Karpas-422 (cell line): ENCODE results near the gene IQSEC3. TPM values are rescaled to one million over a fixed set of nuclear protein-coding genes. Genes with fewer than 3 reads are reported as not detected.

ENCODE experiments used
- DNase-seq: peaks from one replicate; pipeline ENCODE4 v3.0.0-alpha.2; 2015
- H2AFZ ChIP-seq: fragments of 200-600 bp; sonication (generic); 2 replicates; pipeline ENCODE4 v1.6.1; 2014; ENCODE audit warnings: antibody characterized with exemption, low read length, mixed read lengths
- H3K27ac ChIP-seq: fragments of 200-600 bp; sonication (generic); 2 replicates; pipeline ENCODE4 v1.5.1; 2014; ENCODE audit warnings: mild to moderate bottlenecking, low read length, moderate library complexity
- H3K27me3 ChIP-seq: fragments of 200-600 bp; sonication (generic); 2 replicates; pipeline ENCODE4 v1.6.1; 2014; ENCODE audit warnings: low read length, mixed read lengths
- H3K36me3 ChIP-seq: fragments of 200-600 bp; sonication (generic); 2 replicates; pipeline ENCODE4 v1.6.1; 2014; ENCODE audit warnings: low read length, mixed read lengths; ENCODE audit not compliant: insufficient read depth
- H3K4me1 ChIP-seq: fragments of 200-600 bp; sonication (generic); 2 replicates; pipeline ENCODE4 v1.6.1; 2014; ENCODE audit warnings: mild to moderate bottlenecking, low read length, mixed read lengths
- H3K4me2 ChIP-seq: fragments of 200-600 bp; sonication (generic); 2 replicates; pipeline ENCODE4 v1.6.1; 2014; ENCODE audit warnings: low read length, low read depth, mild to moderate bottlenecking; ENCODE audit not compliant: poor library complexity, severe bottlenecking
- H3K4me3 ChIP-seq: fragments of 200-600 bp; sonication (generic); 2 replicates; pipeline ENCODE4 v1.5.1; 2014; ENCODE audit warnings: mild to moderate bottlenecking, antibody characterized with exemption, low read length, mixed read lengths
- H3K79me2 ChIP-seq: fragments of 200-600 bp; sonication (generic); 2 replicates; pipeline ENCODE4 v1.6.1; 2014; ENCODE audit warnings: mild to moderate bottlenecking, low read length, mixed read lengths
- H3K9ac ChIP-seq: fragments of 200-600 bp; sonication (generic); 2 replicates; pipeline ENCODE4 v1.6.0; 2014; ENCODE audit warnings: low read length
- H3K9me2 ChIP-seq: fragments of 200-600 bp; sonication (generic), shearing (Covaris generic); replicated peaks from 2 replicates; pipeline ENCODE4 v1.6.0; 2014; ENCODE audit warnings: mild to moderate bottlenecking, low read length, moderate library complexity; ENCODE audit not compliant: insufficient read depth
- H3K9me3 ChIP-seq: fragments of 300-700, 200-600 bp; sonication (generic); 2 replicates; pipeline ENCODE4 v1.6.1; 2014; ENCODE audit warnings: low read length, mixed read lengths
- H4K20me1 ChIP-seq: fragments of 200-600 bp; sonication (generic); 2 replicates; pipeline ENCODE4 v1.6.1; 2014; ENCODE audit warnings: mild to moderate bottlenecking, antibody characterized with exemption, low read length, low read depth; ENCODE audit not compliant: insufficient read depth
- total RNA-seq: library from RNA; depleted of rRNA; stranded (reverse); fragments of >200 nt; shearing (Covaris generic); gene quantifications from 2 replicates; pipeline ENCODE4 v1.2.3, GENCODE V29; 2014; ENCODE audit warnings: low replicate concordance

The IQSEC3 gene
- total RNA-seq, 1 experiment from 2014 or later: not detected

DNA sequence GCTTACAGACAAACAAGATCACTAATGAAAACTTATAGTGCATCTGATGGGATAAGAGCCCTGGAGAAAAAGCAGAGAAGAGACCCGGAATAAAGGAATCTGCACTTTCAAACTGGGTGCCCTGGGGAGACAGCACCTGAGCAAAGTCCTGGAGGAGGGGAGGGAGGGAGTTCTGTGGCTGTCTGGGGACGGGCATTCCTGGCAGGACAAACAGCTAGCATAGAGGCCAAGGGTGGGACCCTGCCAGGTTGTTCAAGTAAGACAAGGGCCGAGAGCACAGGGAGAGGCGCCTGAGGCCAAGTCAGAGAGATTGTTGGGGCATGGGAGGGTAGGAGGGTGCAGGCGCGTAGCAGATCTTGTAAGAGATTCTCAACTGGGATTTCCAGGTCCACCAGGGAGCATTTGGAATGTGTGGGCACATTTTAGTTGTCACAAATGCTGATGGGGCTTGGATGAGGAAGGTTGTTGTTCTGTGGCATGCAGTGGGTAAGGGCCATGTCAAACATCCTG, 14.2 kb downstream of the IQSEC3 start:
- H3K9me2 ChIP-seq: no peaks in the 10 kb centered on the region
- peaks cover 5% of the 10 kb centered on the region; the same call in 1 of the 2 replicates for H3K4me1 ChIP-seq
- H2AFZ ChIP-seq: no peak overlapping the region
- no peaks in the 10 kb centered on the region for H3K36me3 ChIP-seq
- no peak overlapping the region for H3K27ac ChIP-seq
- H3K9me3 ChIP-seq: no peaks in the 10 kb centered on the region
- no peak for DNase-seq
- no peak overlapping the region for H3K4me2 ChIP-seq
- no peaks in the 10 kb centered on the region for H4K20me1 ChIP-seq
- no peaks in the 10 kb centered on the region for H3K27me3 ChIP-seq
- H3K4me3 ChIP-seq: no peak overlapping the region
- H3K79me2 ChIP-seq: no peaks in the 10 kb centered on the region
- H3K9ac ChIP-seq: no peak overlapping the region

DNA sequence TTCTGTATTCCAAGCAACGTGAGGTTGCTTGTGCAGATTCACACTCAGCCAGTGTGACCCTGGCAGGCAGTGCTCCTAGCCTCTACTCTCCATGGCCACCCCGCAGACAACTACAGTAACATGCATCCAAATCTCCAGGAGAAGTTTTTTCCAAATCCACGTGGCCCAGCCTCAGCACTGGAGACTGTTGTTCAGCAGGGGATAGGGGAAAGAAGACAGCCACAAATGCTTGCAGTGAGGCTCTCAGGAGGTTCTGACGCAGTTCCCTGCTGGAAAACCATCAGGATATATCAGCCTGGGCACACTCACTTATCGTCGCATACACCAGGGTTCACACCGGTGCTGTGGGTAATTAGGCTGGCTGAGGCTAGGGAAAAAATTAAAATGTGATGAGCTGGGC, 16.2 kb downstream of the IQSEC3 start:
- no peaks in the 10 kb centered on the region for H3K79me2 ChIP-seq
- no peak overlapping the region for H3K4me2 ChIP-seq
- no peak overlapping the region for H3K9ac ChIP-seq
- peaks cover 11% of the 10 kb centered on the region; the same call in 1 of the 2 replicates for H3K4me1 ChIP-seq
- no peak overlapping the region for H3K27ac ChIP-seq
- no peak overlapping the region for H3K4me3 ChIP-seq
- no peak overlapping the region for H2AFZ ChIP-seq
- H3K27me3 ChIP-seq: no peaks in the 10 kb centered on the region
- DNase-seq: no peak
- H3K36me3 ChIP-seq: no peaks in the 10 kb centered on the region
- no peaks in the 10 kb centered on the region for H3K9me2 ChIP-seq
- no peaks in the 10 kb centered on the region for H4K20me1 ChIP-seq
- H3K9me3 ChIP-seq: no peaks in the 10 kb centered on the region

DNA sequence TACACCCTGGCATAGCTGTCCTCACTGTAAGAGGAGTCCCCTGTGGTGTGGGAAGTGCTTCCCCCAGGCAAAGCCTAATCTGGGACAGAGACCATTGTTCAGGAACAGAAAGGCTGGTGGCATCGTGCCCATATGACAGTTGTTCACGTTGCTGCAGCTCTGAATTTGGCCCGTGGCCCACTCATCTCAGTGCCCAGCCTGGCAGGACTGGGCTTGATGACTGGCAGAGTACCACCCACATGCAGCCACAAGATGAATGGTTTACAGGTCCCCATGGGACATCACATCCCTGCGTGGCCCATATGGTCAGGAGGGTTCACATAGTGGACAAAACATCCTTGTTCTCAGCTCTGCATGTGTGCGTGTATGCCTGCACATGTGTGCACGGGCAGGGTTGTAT, 17.5 kb downstream of the IQSEC3 start:
- H3K27me3 ChIP-seq: no peaks in the 10 kb centered on the region

DNA sequence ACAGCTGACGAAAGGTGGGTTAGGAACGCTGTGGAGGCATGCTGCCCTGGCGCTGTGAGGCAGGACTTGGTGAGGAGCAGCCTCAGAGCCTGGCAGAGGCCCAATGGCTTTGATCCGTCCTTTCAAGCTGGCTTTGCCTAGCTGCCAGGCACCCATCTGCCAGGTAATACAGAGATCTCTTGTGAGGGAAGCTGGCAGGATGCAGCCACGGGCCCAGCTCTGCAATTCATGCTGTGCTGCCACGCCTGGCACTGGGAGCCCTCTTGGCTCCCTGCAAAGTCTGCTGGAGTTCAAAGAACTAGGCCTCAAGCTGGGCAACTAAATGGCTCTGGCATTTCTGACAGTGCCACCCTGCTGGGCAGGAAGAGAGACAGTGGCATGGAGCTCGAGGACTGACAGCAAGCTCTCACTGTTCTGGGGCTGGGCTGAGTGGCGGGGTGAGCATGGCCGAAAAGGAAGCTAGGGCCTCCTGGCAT, 18.7 kb downstream of the IQSEC3 start:
- no peak for DNase-seq
- no peak overlapping the region; the same call in 1 of the 2 replicates for H2AFZ ChIP-seq
- no peaks in the 10 kb centered on the region for H4K20me1 ChIP-seq
- no peak overlapping the region for H3K4me2 ChIP-seq
- H3K79me2 ChIP-seq: no peaks in the 10 kb centered on the region
- peaks cover 9% of the 10 kb centered on the region for H3K9me3 ChIP-seq
- no peak overlapping the region for H3K9ac ChIP-seq
- no peaks in the 10 kb centered on the region for H3K9me2 ChIP-seq
- no peaks in the 10 kb centered on the region for H3K27me3 ChIP-seq
- H3K27ac ChIP-seq: no peak overlapping the region
- H3K4me1 ChIP-seq: peaks cover 11% of the 10 kb centered on the region; the same call in 1 of the 2 replicates
- H3K36me3 ChIP-seq: no peaks in the 10 kb centered on the region
- no peak overlapping the region for H3K4me3 ChIP-seq

More for the DNA sequence above, 17.5 kb downstream of the IQSEC3 start:
- DNase-seq: no peak
- Histone ChIP-seq H3K9me2 (no peaks in the 10 kb centered on the region), H3K9ac (no peak overlapping the region), H3K4me3 (no peak overlapping the region), H2AFZ (no peak overlapping the region), H4K20me1 (no peaks in the 10 kb centered on the region), H3K36me3 (no peaks in the 10 kb centered on the region), H3K79me2 (no peaks in the 10 kb centered on the region), H3K4me1 (peaks cover 11% of the 10 kb centered on the region; the same call in 1 of the 2 replicates), H3K9me3 (no peaks in the 10 kb centered on the region), H3K4me2 (no peak overlapping the region), H3K27ac (no peak overlapping the region)

DNA sequence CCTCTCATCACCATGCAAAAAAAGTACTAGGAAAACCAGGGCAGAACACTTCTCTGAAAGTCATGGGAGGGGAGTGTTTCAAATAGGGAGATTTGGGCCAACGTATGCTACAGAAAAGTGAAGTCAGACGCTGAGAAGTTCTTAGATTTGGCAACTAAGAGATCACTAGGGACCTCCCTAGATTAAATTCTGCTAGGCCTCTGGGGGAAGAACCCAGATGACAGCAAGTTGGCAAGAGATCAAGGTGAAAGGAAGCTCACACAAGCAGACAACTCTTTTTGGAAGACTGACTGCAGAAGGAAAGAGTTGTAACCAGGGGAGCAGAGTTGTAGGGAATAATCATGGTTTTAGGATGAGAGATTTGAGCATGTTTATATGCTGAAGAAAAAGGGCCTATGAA, 20.7 kb downstream of the IQSEC3 start:
- no peaks in the 10 kb centered on the region for H4K20me1 ChIP-seq
- H2AFZ ChIP-seq: no peak overlapping the region

DNA sequence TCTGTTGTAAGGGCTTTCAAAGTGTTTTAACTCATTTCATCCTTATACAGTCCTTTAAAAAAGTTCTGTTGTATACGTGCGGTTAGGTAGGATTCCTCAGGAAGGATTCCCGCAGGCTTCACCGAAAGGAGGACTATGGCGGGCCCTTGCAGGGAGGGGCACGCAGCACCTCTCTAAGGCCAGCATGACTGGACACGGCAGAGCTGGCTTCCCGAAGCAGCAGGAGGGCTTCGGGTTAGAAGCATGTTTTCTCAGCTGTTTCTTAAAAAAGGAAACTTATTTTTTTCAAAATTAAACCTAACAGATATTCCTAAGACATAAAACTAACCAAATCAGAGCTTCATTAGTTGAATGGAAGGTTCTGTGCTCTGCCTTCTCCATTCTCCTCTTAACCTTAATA, 21.3 kb downstream of the IQSEC3 start:
- H3K36me3 ChIP-seq: no peaks in the 10 kb centered on the region
- no peak overlapping the region for H3K27ac ChIP-seq
- peaks cover 11% of the 10 kb centered on the region; the same call in 1 of the 2 replicates for H3K4me1 ChIP-seq
- no peaks in the 10 kb centered on the region for H3K27me3 ChIP-seq
- no peak overlapping the region for H2AFZ ChIP-seq
- no peak for DNase-seq
- peaks cover 9% of the 10 kb centered on the region for H3K9me3 ChIP-seq
- no peaks in the 10 kb centered on the region for H3K9me2 ChIP-seq
- no peaks in the 10 kb centered on the region for H3K79me2 ChIP-seq
- no peak overlapping the region for H3K4me2 ChIP-seq
- no peak overlapping the region for H3K9ac ChIP-seq
- no peaks in the 10 kb centered on the region for H4K20me1 ChIP-seq
- H3K4me3 ChIP-seq: no peak overlapping the region

More for the DNA sequence above, 20.7 kb downstream of the IQSEC3 start:
- H3K27me3 ChIP-seq: no peaks in the 10 kb centered on the region
- H3K27ac ChIP-seq: no peak overlapping the region
- peaks cover 11% of the 10 kb centered on the region; the same call in 1 of the 2 replicates for H3K4me1 ChIP-seq
- H3K4me2 ChIP-seq: no peak overlapping the region
- H3K9me3 ChIP-seq: peaks cover 9% of the 10 kb centered on the region
- no peak overlapping the region for H3K4me3 ChIP-seq
- H3K79me2 ChIP-seq: no peaks in the 10 kb centered on the region
- DNase-seq: peak; percentile 60
- H3K9ac ChIP-seq: no peak overlapping the region
- H3K36me3 ChIP-seq: no peaks in the 10 kb centered on the region
- H3K9me2 ChIP-seq: no peaks in the 10 kb centered on the region

DNA sequence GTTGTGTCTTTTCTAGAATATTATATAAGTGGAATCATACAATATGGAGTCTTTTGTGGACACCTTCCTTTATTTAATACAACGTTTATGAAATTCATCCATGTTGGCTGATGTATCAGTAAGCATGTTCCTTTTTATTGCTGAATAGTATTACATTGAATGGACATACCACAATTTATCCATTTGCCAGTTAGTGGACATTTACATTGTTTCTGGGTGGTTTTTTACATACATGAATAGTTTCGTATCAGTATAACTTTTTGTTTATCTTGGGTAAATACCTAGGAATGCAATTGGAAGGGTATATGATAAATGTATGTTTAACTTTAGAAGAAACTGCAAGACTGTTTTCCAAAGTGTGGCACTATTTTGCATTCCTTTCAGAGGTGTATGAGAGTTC, 23.1 kb downstream of the IQSEC3 start:
- Histone ChIP-seq H3K9me3 (peaks cover 9% of the 10 kb centered on the region), H3K36me3 (no peaks in the 10 kb centered on the region), H4K20me1 (no peaks in the 10 kb centered on the region), H3K27me3 (peaks cover 2% of the 10 kb centered on the region; the same call in 1 of the 2 replicates), H3K4me3 (no peak overlapping the region), H2AFZ (no peak overlapping the region), H3K9ac (no peak overlapping the region), H3K79me2 (no peaks in the 10 kb centered on the region), H3K27ac (no peak overlapping the region), H3K4me2 (no peak overlapping the region), H3K9me2 (no peaks in the 10 kb centered on the region), H3K4me1 (peaks cover 11% of the 10 kb centered on the region; the same call in 1 of the 2 replicates)
- DNase-seq: no peak

DNA sequence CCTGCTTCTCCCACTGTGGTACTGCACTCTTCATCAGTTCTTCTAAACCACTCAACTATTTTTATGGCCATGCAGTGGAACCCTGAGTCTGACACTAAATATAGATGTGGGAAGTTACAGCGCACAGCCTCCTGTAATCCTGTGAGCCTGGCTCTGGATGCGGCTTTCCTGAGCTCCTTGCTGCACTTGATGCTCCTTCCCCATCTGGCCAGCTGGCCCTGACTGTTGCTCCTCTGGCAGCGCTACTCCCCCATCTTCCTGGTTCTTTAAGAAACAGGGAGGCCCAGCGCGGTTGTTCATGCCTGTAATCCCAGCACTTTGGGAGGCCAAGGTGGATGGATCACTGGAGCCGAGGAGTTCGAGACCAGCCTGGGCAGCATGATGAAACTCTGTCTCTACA, 24.6 kb downstream of the IQSEC3 start:
- DNase-seq: no peak
- Histone ChIP-seq H3K4me1 (peaks cover 6% of the 10 kb centered on the region; the same call in 1 of the 2 replicates), H4K20me1 (no peaks in the 10 kb centered on the region), H3K4me2 (no peak overlapping the region), H3K79me2 (no peaks in the 10 kb centered on the region), H3K27me3 (peaks cover 4% of the 10 kb centered on the region; the same call in 1 of the 2 replicates), H3K4me3 (no peak overlapping the region), H3K9me3 (peaks cover 9% of the 10 kb centered on the region), H2AFZ (no peak overlapping the region), H3K9ac (no peak overlapping the region), H3K36me3 (no peaks in the 10 kb centered on the region), H3K27ac (no peak overlapping the region), H3K9me2 (no peaks in the 10 kb centered on the region)
